Measurements from ENCODE around the gene PRICKLE3.

GRCh38 chrX:49228185-49228584, 42.0 kb upstream of the PRICKLE3 start:
- no peak for TF ChIP-seq EZH2 (IDR thresholded peaks at IDR 0.05; ENCODE audit: low read depth, unreplicated experiment)
- TF ChIP-seq CTCF (conservative IDR thresholded peaks at IDR 0.05; ENCODE audit: low read depth in 2 of 2): no peak
- no peak for TF ChIP-seq CREB1 (CRISPR knock-in tag; IDR thresholded peaks at IDR 0.05; ENCODE audit: low read depth)
- TF ChIP-seq POLR2AphosphoS5 (IDR thresholded peaks at IDR 0.05; ENCODE audit: low read depth): no peak
- no peak for TF ChIP-seq ZNF114 (CRISPR knock-in tag; IDR thresholded peaks at IDR 0.05)
- no peak for TF ChIP-seq REST (IDR thresholded peaks at IDR 0.05; ENCODE audit: unreplicated experiment)
- no peak for TF ChIP-seq EZH2phosphoT487 (IDR thresholded peaks at IDR 0.05; ENCODE audit: unreplicated experiment)
- no peak for TF ChIP-seq ETS1 (IDR thresholded peaks at IDR 0.05)
- no peak for TF ChIP-seq ZNF331 (CRISPR knock-in tag; IDR thresholded peaks at IDR 0.05; ENCODE audit: low read depth)
